ENCODE data around the gene EPOP.

EPOP gene

DNA sequence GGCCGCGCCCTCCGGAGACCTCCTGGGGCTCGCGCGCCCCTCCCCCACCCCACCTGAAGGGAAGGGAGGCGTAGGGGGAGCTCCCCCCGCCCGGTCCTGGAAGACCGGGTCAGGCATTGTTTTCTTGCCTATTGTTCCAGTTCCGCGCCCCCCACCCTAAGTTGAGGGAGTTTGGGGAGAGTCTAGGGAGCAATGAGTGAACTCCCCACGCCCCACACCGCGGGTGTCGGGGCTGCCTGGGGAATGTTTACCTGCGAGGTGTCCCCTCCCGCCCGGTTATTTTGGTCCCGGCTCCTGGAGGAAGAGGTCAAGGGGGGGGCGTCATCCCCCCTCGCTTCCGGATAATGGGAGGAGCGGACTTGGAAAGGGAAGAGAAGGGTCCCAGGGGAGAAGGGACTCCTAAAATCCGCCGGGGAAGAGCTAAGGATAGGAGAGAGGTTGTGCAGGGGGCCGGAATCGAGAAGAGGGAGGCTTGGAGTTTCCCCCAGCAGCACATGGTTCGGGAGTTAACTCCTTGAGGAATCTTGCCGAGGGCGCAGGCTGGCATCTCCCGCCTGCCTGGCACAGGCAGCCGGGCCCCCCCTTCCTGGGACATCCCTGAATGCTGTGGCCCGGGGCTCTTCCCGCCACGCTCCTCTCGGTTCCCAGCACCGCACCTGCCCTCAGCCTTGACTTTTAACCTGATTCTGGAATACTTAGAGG lies 31.2 kb upstream of the EPOP start:
- DNase-seq, result peak; percentile 64

DNA sequence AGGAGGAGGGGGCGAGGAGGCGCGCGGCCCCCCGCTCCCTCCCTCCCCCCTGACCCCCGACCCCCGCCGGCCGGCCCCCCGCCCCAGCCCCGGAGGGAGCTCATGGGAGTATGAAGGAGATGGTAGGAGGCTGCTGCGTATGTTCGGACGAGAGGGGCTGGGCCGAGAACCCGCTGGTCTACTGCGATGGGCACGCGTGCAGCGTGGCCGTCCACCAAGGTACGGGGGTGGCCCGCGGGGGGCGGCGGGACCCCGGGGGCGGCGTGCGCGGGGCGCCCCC lies 30.7 kb upstream of the EPOP start:
- DNase-seq, result no peak

DNA sequence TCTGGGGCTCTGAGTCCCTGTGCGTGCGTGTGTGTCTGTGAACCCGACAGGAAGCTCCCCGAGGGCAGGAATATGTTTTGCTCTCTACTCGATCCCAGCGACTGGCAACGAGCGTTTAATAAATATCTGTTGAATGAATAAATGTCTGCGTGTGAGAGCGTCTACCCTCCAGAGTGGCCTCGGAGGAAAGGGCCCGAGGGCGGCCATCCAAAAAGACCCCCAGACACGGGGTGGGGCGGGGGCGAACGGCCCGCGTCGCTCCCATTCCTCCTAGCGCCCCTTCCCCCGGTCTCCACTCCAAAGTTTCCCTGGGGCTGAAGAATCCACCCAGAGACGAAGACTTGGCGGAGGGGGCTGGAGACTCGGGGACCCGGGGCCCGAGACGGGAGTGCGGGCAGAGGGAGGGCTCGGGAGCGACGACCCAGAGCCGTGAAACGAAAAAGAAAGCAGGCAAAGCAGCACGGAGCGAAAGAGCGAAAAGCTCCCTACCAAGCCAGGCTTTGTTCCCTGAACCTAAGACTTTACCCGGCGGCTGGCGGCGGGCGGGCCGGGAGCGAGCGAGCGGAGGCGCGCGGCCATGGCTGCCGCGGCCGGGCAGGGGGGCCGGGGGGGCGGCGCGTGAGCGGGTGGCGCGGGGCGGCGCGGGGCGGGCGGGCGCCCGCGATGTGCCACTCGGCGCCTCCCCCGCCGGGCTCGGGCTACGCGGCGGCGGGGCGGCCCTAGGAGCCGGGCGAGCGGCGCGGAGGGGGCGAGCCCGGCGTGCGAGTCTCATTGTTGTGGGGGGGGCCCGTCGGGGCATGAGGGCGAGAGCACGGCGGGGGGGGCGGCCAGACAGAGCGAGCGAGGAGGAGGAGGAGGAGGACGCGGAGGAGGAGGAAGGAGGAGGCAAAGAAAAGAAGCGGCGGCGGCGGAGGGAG lies 30.1 kb upstream of the EPOP start, which contains the start of gene MLLT6:
Gene MLLT6 (plus strand): TSS at position 668 of the 917 bp plus-strand sequence. CDS start 360 bp downstream, outside the sequence.
- peak; percentile 82 for DNase-seq

DNA sequence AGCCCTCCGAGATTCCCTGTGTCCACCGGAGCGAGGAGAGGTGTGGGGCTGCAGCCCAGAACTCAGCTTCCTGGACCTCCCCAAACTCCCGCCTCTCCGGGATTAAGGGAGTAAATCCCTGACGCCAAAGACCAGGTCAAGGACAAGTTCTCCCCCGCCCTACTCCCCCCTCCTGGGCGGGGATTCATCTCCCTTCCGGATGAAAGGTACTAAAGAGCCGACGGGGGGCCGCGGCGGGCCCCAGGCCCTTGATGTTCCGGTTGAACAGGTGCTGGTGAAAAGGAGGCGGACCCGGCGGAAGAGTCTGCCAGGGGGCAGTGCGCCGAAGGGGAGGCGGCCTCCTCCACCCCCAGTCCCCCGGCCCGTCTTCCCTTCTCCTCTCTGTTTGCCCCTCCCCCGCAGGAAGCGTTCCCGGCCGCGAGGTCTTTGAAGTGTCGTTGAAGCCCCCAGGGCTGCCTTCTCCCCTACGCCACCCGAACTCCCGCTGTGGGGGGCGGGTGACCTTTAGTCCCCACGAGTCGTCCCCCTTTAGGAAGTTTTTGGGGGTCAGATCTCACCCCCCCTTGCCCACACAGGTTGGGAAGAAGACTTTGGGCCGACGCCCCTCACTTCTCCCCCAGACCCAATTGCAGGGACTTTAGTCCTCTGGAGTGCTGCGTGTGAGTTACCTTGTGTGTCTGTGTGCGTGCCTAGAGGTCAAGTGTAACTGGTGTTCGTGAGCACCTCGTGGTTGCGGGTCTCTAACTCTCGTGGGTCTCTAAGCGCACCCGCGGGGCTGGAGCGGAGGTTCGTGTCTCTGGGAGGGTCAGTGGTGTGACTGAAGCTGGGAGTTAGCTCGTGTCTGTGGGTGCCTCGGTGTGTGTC lies 29.2 kb upstream of the EPOP start:
- peak; percentile 73 for DNase-seq

DNA sequence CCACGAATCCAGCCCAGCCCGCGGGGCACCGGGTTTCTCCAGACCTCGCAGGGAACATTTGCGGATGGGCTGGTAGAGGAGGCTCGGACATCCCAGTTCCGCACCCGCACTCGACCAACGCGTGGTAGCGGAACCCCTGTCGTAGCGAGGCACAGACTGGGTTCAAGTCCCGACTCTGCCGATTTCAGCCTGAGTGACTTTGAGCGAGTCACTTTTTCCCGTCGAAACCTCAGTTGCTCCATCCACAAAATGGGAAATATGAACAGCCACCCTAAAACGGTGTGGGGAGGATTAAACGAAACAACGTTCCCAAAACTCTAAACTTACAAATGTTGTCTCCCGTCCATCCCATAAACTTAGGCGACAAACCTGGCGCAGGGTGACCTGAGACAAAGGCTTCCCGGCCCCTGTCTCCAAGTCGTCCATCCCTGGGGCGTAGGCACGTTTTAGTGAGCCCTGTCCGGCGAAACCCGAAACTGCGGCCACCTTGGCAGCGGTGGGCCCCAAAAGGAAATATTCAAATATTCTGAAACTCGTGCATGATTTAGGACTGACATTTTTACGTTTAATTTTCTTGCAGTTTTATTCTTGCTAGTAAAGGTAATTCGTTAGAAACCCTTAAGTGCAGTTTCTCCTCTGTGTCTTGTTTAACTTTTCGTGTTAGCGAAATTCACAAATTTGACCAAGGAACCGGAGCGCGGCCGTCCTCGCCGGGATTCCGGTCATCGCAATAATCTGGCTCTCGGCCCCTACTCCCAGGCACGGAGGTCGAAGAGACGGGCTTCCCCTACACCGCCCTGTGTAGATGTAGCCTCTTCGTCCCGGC lies 28.4 kb upstream of the EPOP start:
- DNase-seq, result no peak

GRCh38 chr17:38702166-38702915 lies 27.6 kb upstream of the EPOP start:
- DNase-seq, result peak; percentile 91

DNA sequence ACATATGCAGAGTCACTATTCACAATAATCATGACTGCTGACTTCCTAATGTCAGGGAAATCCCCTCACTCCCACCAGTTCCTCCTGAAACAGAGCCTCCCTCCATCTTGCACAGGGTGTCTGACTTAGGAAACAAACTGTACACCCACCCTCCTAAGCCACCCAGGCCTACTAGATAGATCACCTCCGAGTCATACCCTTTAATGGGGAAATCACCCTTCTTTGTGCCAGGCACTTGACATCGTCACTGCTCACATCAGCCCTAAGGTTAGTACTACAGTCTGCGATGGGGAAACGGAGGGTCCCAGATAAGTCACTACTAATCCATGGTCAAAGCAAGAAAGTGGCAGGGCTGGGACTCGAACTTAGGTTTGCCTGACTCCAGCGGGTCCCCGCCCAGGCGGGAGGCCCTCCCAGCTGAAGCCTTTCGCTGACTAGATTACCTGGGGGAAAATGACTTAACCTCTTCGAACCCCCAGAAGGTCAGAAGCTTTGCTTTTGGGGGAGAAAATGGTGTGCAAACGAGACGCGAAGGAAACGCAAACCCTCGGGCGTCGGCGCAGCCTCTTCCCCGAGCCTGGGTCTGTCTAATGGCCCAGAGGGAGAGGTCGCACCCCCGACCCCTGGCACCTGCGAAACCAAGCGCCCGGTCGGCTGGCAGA lies 26.9 kb upstream of the EPOP start:
- no peak for DNase-seq

- no peak for DNase-seq
Observed at GRCh38 chr17:38698760-38699159, 24.0 kb upstream of the EPOP start.

DNA sequence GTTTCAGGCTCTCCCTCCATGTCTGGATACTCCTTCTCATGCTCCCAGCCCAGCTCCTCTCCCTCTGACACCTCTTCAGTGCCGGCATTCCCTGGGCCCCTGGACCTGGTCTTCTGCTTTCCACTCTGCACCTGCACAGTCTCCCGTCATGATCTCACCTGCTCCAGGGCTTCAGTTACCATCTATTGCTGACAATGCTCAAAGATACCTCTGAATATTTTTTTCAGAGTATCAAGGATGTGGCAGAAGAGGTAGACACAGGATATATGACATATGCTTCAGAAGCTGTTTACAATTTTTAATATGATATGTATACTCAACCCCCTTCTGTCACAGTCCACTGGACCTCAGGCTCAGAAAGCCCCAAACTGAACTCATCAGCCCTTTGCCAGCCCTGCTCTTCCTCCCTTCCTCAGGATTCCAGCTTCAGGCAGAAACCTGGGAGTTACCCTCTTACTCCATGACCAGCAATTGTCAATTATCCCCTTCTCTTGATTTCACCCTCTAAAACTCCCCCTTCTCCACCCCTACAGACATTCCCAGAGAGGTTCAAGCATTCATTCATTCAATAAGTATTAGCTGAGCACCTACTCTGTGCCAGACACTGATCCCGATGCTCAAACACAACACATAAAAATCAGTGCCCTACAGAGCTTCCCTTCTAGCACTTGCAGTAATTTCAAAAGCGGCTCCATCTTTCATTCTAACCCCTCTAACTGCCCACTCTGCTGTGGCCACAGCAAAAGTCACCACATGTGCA lies 22.5 kb upstream of the EPOP start:
- no peak for DNase-seq

DNA sequence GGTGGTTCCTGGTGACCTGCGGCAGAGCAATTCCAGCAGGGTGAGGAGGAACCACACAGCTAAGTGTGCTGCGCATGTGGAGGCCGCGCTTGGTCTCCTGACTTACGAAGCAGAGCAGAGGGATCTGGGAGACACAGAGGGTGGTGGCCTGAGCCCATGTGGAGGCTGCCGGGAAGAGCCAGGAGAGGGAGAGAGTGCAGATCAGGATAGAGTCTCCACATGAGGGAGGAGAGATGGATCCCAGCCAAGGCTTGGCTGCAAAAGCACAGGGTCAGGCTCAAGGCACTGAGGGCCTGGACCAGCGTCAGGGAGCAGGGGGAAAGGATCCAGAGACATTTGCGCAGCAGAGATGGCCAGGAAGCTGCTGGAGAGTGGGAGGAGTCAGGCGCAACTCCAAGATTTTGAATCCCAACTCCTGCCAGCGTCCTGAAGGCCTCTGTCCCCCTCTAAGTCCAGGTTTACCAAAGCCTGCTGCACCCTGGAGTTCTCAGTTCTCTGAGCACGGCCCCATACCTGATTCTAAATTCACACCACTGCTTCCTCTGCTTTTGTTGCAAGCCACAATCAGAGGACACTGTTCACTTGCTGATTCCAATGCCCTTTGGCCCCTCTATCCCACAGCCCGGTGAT lies 19.1 kb upstream of the EPOP start:
- DNase-seq, result peak; percentile 87

- DNase-seq, result no peak
Observed at GRCh38 chr17:38691154-38691553, 16.4 kb upstream of the EPOP start.

GRCh38 chr17:38690386-38690785 lies 15.6 kb upstream of the EPOP start:
- no peak for DNase-seq

GRCh38 chr17:38687286-38687685 lies 12.5 kb upstream of the EPOP start:
- no peak for DNase-seq

GRCh38 chr17:38685491-38685890 lies 10.7 kb upstream of the EPOP start:
- no peak for DNase-seq

DNA sequence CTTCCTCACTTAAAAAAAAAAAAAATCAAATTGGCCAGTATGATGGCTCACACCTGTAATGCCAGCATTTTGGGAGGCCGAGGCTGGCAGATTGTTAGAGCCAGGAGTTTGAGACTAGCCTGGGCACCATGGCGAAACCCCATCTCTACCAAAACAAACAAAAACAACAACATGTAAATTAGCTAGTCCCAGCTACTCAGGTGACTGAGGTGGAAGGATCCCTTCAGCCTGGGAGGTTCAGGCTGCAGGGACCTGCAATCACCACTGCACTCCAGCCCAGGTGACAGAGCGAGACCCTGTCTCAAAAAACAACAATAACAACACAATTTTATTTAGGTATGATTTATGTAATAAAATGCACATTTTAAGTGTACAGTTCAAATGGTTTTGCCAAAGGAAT lies 6.3 kb upstream of the EPOP start:
- DNase-seq, result no peak

- DNase-seq, result no peak
Observed at GRCh38 chr17:38677819-38678218, 3.1 kb upstream of the EPOP start.

GRCh38 chr17:38676706-38677504 lies 2.1 kb upstream of the EPOP start:
- peak; percentile 86 for DNase-seq

DNA sequence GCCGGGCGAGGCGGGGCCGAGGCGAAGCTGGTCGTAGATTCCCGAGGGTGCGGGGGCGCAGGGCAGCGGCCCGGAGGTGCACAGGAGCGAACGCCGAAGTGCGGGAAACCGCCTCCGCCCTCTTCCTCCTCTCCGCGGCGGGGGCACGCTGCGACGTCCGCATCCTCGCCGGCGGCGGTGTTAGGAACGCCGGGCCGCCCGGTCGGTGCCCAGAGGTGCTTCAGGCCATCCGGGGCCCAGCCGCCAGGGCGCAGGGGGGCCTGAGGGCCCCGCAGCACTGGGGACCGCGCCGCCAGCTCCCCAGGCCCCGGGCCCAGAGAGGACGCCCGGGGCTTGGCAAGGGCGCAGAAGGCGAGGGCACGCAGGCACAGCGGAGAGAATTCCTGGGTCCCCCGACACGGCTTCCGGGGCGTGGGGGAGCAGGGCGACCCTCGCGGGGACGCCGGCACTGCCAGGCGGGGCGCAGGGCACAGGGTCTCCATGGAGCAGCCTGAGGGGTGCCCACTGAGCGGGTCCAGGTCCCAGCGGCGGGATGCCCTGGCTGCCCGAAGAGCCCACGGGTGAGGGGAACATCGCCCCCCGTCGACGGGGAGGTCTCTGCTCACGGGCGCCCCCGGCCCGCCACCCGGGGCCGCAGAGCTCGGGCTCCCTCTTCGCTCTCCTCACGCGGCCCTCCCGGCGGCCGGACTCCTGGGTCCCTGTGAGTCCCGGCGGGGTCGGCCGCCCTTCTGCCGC lies 576 bp downstream of the EPOP start:
- no peak for DNase-seq

Measured in right forelimb (tissue), 1 donor.